Vagina (tissue), 2 donors: Measurements from ENCODE around the gene UBR3. TPM values are rescaled to one million over a fixed set of nuclear protein-coding genes. Genes with fewer than 3 reads are reported as not detected.
A peak's percentile ranks its signal among the peaks of the same experiment; 100 is the strongest.

Source experiments
- DNase-seq, 2 donors: peaks; one replicate each; pipeline ENCODE4 v3.0.0-alpha.2; 2017; ENCODE audit errors: extremely low spot score in 2 of 2
- H3K27ac ChIP-seq: fragments of 200-600 bp; sonication (generic); one replicate; pipeline ENCODE4 v1.5.1; 2019
- H3K27me3 ChIP-seq: fragments of 200-600 bp; sonication (generic); one replicate; pipeline ENCODE4 v1.5.1; 2019
- H3K36me3 ChIP-seq, 2 donors: fragments of 200-600 bp; sonication (generic); one replicate each; pipeline ENCODE4 v1.5.1; 2017 to 2019
- H3K4me1 ChIP-seq: fragments of 200-600 bp; sonication (generic); one replicate; pipeline ENCODE4 v1.5.1; 2019
- H3K4me3 ChIP-seq, 2 donors: fragments of 200-600 bp; sonication (generic); 1 replicate in 1 of 2; 2 replicates in 1 of 2; pipeline ENCODE4 v1.5.1; 2016 to 2019
- H3K9me3 ChIP-seq: fragments of 200-600 bp; sonication (generic); one replicate; pipeline ENCODE4 v1.5.1; 2019
- POLR2A ChIP-seq, 2 donors: fragments of 450-650 bp; IDR thresholded peaks; one replicate each; pipeline ENCODE4 v1.6.1; 2017; ENCODE audit warnings: antibody characterized with exemption in 2 of 2, mild to moderate bottlenecking in 2 of 2, moderate library complexity in 2 of 2
- POLR2AphosphoS5 ChIP-seq, 2 donors: sonication (generic); formaldehyde crosslinking; IDR thresholded peaks; one replicate each; pipeline ENCODE4 v1.9.0; 2017; ENCODE audit warnings: antibody characterized with exemption in 2 of 2, mild to moderate bottlenecking in 2 of 2, low read depth in 1 of 2; ENCODE audit not compliant: insufficient read depth in 1 of 2
- intact Hi-C: fragments of 100-400 bp; cut with DNase I; formaldehyde crosslinking; loops from one replicate; pipeline ENCODE4 v1.15.1; 2023
- total RNA-seq: library from RNA; depleted of rRNA; stranded (reverse); fragments of >200 nt; gene quantifications from one replicate; pipeline ENCODE4 v1.2.3, GENCODE V29; 2016
- TF ChIP-seq, protein P1 (sequence below), 3 experiments: fragments of 450-650 bp in 2 of 3; fragments of 200-600 bp in 1 of 3; sonication (generic) in 1 of 3; IDR thresholded peaks; one replicate each; pipeline ENCODE4 v1.5.1; 2017 to 2019; ENCODE audit warnings: antibody characterized with exemption in 3 of 3, mild to moderate bottlenecking in 2 of 3, moderate library complexity in 2 of 3

Gene UBR3
- total RNA-seq, 1 donor from 2014 or later = 59.2 TPM

DNA sequence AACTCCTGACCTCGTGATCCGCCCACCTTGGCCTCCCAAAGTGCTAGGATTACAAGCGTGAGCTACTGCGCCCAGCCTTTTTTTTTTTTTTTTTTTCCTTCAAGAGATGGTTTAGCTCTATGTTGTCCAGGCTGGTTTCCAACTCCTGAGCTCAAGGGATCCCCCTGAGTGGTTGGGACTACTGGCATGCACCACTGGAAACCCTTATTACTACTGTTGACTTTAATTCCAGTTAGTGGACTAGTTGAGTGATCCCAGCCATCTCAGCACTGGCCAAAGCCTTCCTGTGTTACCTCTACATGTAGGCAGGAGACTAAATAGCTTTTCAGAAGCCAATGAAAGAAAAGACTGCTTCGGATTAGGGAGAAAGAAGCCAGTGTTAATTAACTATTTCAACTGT lies 36.7 kb upstream of the UBR3 start:
- Histone ChIP-seq H3K27ac (no peak overlapping the region), H3K9me3 (no peaks in the 10 kb centered on the region), H3K36me3 (no peaks in the 10 kb centered on the region), H3K4me1 (peaks cover 4% of the 10 kb centered on the region), H3K4me3 (no peak overlapping the region), H3K27me3 (no peaks in the 10 kb centered on the region)
- intact Hi-C loops = no loop called here
- TF ChIP-seq, protein P1, sequence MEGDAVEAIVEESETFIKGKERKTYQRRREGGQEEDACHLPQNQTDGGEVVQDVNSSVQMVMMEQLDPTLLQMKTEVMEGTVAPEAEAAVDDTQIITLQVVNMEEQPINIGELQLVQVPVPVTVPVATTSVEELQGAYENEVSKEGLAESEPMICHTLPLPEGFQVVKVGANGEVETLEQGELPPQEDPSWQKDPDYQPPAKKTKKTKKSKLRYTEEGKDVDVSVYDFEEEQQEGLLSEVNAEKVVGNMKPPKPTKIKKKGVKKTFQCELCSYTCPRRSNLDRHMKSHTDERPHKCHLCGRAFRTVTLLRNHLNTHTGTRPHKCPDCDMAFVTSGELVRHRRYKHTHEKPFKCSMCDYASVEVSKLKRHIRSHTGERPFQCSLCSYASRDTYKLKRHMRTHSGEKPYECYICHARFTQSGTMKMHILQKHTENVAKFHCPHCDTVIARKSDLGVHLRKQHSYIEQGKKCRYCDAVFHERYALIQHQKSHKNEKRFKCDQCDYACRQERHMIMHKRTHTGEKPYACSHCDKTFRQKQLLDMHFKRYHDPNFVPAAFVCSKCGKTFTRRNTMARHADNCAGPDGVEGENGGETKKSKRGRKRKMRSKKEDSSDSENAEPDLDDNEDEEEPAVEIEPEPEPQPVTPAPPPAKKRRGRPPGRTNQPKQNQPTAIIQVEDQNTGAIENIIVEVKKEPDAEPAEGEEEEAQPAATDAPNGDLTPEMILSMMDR (IDR thresholded peaks at IDR 0.05) = no peak
- TF ChIP-seq POLR2A (IDR thresholded peaks at IDR 0.05) = no peak
- TF ChIP-seq POLR2AphosphoS5 (IDR thresholded peaks at IDR 0.05; ENCODE audit: insufficient read depth in 1 of 2, low read depth in 1 of 2) = no peak
- no peak for DNase-seq

DNA sequence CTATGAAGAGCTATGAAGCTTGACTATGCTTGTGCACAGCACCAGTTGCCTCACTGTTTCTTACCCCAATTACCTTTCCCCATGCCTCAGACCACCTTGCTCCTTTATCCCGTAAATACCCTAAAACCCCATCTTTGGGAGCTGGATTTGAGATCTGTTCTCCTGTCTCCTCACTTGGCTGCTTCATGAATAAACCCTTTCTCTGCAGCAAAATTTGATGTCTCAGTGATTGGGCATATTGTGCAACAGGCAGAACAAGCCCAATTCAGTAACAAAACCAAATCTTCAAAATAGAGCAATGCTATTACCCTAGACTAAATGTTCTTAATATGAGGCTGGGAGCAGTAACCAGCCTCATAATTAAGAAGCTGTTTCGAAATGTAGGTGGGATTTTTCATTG lies 32.1 kb upstream of the UBR3 start:
- H3K4me1 ChIP-seq = peaks cover 9% of the 10 kb centered on the region
- TF ChIP-seq POLR2A (IDR thresholded peaks at IDR 0.05) (no peak), POLR2AphosphoS5 (IDR thresholded peaks at IDR 0.05; ENCODE audit: insufficient read depth in 1 of 2, low read depth in 1 of 2) (no peak)
- TF ChIP-seq, protein P1 (IDR thresholded peaks at IDR 0.05) = no peak
- no peaks in the 10 kb centered on the region for H3K9me3 ChIP-seq
- intact Hi-C loops = no loop called here
- no peak overlapping the region for H3K4me3 ChIP-seq
- no peaks in the 10 kb centered on the region for H3K27me3 ChIP-seq
- no peaks in the 10 kb centered on the region for H3K36me3 ChIP-seq
- no peak for DNase-seq
- H3K27ac ChIP-seq = no peak overlapping the region

DNA sequence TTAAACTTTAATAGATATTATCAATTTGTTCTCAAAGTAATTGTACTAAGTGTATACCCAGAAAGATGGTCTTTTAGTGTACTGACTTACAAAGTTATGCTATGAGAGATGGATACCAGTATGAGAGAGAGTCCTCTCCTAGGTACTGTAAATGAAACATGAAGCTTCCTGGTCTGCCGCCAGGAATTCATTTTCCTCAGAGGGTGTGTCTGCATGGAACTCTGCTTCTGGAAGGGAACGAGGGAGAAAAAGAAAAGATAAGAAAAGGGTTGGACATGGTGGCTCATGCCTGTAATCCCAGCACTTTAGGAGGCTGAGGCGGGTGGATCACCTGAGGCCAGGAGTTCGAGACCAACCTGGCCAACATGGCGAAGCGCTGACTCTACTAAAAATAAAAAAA lies 30.8 kb upstream of the UBR3 start:
- intact Hi-C loops = no loop called here
- Histone ChIP-seq H3K9me3 (no peaks in the 10 kb centered on the region), H3K4me3 (no peak overlapping the region), H3K4me1 (peaks cover 19% of the 10 kb centered on the region), H3K36me3 (no peaks in the 10 kb centered on the region), H3K27ac (no peak overlapping the region), H3K27me3 (no peaks in the 10 kb centered on the region)
- DNase-seq = no peak
- TF ChIP-seq POLR2A (IDR thresholded peaks at IDR 0.05) = no peak
- no peak for TF ChIP-seq POLR2AphosphoS5 (IDR thresholded peaks at IDR 0.05; ENCODE audit: insufficient read depth in 1 of 2, low read depth in 1 of 2)
- TF ChIP-seq, protein P1 (IDR thresholded peaks at IDR 0.05) = no peak

DNA sequence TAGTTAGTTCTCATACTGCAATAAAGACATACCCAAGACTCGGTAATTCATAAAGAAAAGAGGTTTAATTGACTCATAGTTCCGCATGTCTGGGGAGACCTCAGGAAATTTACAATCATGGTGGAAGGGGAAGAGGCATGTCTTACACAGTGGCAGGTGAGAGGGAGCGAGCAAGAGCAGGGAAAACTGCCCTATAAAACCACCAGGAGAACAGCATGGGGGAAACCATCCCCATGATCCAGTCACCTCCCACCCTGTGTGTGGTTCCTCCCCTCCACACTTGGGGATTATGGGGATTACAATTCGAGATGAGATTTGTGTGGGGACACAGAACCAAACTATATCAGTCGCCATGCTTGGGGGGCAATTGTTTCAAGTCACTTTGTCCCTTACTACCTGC lies 29.7 kb upstream of the UBR3 start:
- intact Hi-C loops = no loop called here
- no peak for DNase-seq
- Histone ChIP-seq H3K27me3 (no peaks in the 10 kb centered on the region), H3K9me3 (no peaks in the 10 kb centered on the region), H3K27ac (no peak overlapping the region), H3K4me3 (no peak overlapping the region), H3K36me3 (peaks cover 0 to 4% of the 10 kb centered on the region in 2 donors), H3K4me1 (peaks cover 19% of the 10 kb centered on the region)
- TF ChIP-seq POLR2A (IDR thresholded peaks at IDR 0.05) (no peak), POLR2AphosphoS5 (IDR thresholded peaks at IDR 0.05; ENCODE audit: insufficient read depth in 1 of 2, low read depth in 1 of 2) (no peak)
- TF ChIP-seq, protein P1 (IDR thresholded peaks at IDR 0.05) = no peak

DNA sequence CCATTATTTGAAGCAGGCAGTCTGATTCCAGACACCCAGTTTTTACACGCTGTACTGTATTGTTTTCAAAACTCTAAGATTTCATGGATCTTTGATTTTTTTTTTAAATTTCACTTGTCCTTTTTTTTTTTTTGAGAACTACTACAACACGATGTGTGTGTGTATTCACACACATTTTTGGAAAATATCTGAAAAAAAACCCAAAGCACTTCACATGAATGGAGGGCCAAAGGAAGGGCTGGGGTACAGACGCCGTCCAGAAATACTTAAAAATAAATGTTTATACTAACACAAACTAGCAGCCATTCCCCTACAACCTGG lies 28.9 kb upstream of the UBR3 start:
- Histone ChIP-seq H3K27ac (peak overlapping the region; percentile 87), H3K9me3 (no peaks in the 10 kb centered on the region), H3K27me3 (no peaks in the 10 kb centered on the region), H3K4me3 (peak overlapping the region; percentile 71 to 82), H3K4me1 (peaks cover 23% of the 10 kb centered on the region), H3K36me3 (peaks cover 0 to 4% of the 10 kb centered on the region in 2 donors)
- intact Hi-C loops = no loop called here
- no peak for DNase-seq
- TF ChIP-seq POLR2A (IDR thresholded peaks at IDR 0.05) (no peak), POLR2AphosphoS5 (IDR thresholded peaks at IDR 0.05; ENCODE audit: insufficient read depth in 1 of 2, low read depth in 1 of 2) (no peak)
- TF ChIP-seq, protein P1 (IDR thresholded peaks at IDR 0.05) = no peak
